Measurements from ENCODE around the gene PDE4A. TPM values are rescaled to one million over a fixed set of nuclear protein-coding genes. Genes with fewer than 3 reads are reported as not detected.

The PDE4A gene
- total and polyA plus RNA-seq, 10 of the 15 experiments (the other 5 are each of a cell fraction or from before 2014, with no cell fraction given) = 0.24 to 13.3 (median 4.9) TPM

GRCh38 chr19:10516064-10516385 lies 95.7 kb downstream of the PDE4A start:
- DNase-seq (ENCODE audit: low read depth, low spot score) = no peak
- Histone ChIP-seq H3K9ac (ENCODE audit: control insufficient read depth, insufficient read depth, low read length) (no peak overlapping the region), H2AFZ (ENCODE audit: control insufficient read depth, low read depth, low read length) (no peak overlapping the region), H3K36me3 (ENCODE audit: control insufficient read depth in 2 of 2, insufficient read depth in 2 of 2, low read length in 1 of 2) (no peaks in the 10 kb centered on the region), H3K27me3 (replicated peaks in 1 of 2; ENCODE audit: control insufficient read depth in 2 of 2, insufficient read depth in 2 of 2, low read length in 1 of 2) (peaks cover 12 to 26% of the 10 kb centered on the region in 2 experiments), H3K4me3 (no peak overlapping the region), H3K27ac (ENCODE audit: control insufficient read depth, insufficient read depth) (no peak overlapping the region), H3K4me1 (ENCODE audit: control insufficient read depth, insufficient read depth, low read length) (peaks cover 11% of the 10 kb centered on the region), H3K4me2 (ENCODE audit: control insufficient read depth, insufficient read depth) (no peak overlapping the region), H3K79me2 (ENCODE audit: control insufficient read depth, insufficient read depth, low read length) (no peaks in the 10 kb centered on the region), H4K20me1 (ENCODE audit: control insufficient read depth, insufficient read depth) (no peaks in the 10 kb centered on the region), H3K9me3 (replicated peaks; ENCODE audit: control insufficient read depth, insufficient read depth, low read length) (no peaks in the 10 kb centered on the region)
- TF ChIP-seq ZNF384 (IDR thresholded peaks at IDR 0.05; ENCODE audit: borderline replicate concordance, low read depth, low read length) (no peak), BHLHE40 (IDR thresholded peaks at IDR 0.05; ENCODE audit: borderline replicate concordance in 1 of 2, low read depth in 2 of 2, low read length in 1 of 2) (no peak), CREB1 (IDR thresholded peaks at IDR 0.05; ENCODE audit: low read depth) (no peak), ZBED1 (IDR thresholded peaks at IDR 0.05; ENCODE audit: borderline replicate concordance) (no peak), NR2F1 (conservative IDR thresholded peaks at IDR 0.05) (no peak), YBX1 (IDR thresholded peaks at IDR 0.05) (no peak), MTA3 (IDR thresholded peaks at IDR 0.05; ENCODE audit: borderline replicate concordance, low read length) (no peak), POLR2A (IDR thresholded peaks at IDR 0.05; ENCODE audit: low read depth, low read length) (no peak), MYC (IDR thresholded peaks at IDR 0.05; ENCODE audit: insufficient read depth, insufficient read length, insufficient replicate concordance, low read length, severe bottlenecking) (no peak), STAT1 (conservative IDR thresholded peaks at IDR 0.05) (no peak), TAF1 (IDR thresholded peaks at IDR 0.05; ENCODE audit: borderline replicate concordance, low read depth, low read length) (no peak), ETV6 (conservative IDR thresholded peaks at IDR 0.05 in 1 of 2, IDR thresholded peaks at IDR 0.05 in 1 of 2; ENCODE audit: borderline replicate concordance in 1 of 2, low read depth in 1 of 2) (no peak), ESRRA (IDR thresholded peaks at IDR 0.05; ENCODE audit: low read length) (no peak), CEBPZ (IDR thresholded peaks at IDR 0.05; ENCODE audit: low read depth, low read length) (no peak)
- TF ChIP-seq, protein P1, sequence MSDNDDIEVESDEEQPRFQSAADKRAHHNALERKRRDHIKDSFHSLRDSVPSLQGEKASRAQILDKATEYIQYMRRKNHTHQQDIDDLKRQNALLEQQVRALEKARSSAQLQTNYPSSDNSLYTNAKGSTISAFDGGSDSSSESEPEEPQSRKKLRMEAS (IDR thresholded peaks at IDR 0.05; ENCODE audit: low read depth, low read length) = no peak
- TF ChIP-seq, protein P2, sequence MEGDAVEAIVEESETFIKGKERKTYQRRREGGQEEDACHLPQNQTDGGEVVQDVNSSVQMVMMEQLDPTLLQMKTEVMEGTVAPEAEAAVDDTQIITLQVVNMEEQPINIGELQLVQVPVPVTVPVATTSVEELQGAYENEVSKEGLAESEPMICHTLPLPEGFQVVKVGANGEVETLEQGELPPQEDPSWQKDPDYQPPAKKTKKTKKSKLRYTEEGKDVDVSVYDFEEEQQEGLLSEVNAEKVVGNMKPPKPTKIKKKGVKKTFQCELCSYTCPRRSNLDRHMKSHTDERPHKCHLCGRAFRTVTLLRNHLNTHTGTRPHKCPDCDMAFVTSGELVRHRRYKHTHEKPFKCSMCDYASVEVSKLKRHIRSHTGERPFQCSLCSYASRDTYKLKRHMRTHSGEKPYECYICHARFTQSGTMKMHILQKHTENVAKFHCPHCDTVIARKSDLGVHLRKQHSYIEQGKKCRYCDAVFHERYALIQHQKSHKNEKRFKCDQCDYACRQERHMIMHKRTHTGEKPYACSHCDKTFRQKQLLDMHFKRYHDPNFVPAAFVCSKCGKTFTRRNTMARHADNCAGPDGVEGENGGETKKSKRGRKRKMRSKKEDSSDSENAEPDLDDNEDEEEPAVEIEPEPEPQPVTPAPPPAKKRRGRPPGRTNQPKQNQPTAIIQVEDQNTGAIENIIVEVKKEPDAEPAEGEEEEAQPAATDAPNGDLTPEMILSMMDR (IDR thresholded peaks at IDR 0.05 in 2 of 3, conservative IDR thresholded peaks at IDR 0.05 in 1 of 3; ENCODE audit: control insufficient read depth in 2 of 3, extremely low read depth in 1 of 3, insufficient read depth in 1 of 3, low read depth in 3 of 3, low read length in 3 of 3) = no peak
- in situ Hi-C loops (cut with MboI) (no loop called here), intact Hi-C loops (cut with micrococcal nuclease; ENCODE audit: unreplicated experiment) (no loop called here)
- ChIA-PET POLR2A (no interaction called here), CTCF (interaction anchor here (0.8 kb wide), 1 partner anchor 296 kb away, joined by 3 read pairs; no protein-coding TSS in a partner anchor), SMC1A (ENCODE audit: uncharacterized antibody, unreplicated experiment) (no interaction called here), RAD21 (ENCODE audit: unreplicated experiment) (no interaction called here)
- FAIRE-seq = no peak
- no peak for ATAC-seq
- WGBS (ENCODE audit: insufficient coverage, insufficient replicate concordance, low lambda C conversion rate, missing lambda C conversion rate) = 75% methylated on average over 5 of the region's 5 CpGs
- no TSS peak for BruUV-seq (replicated peaks)

All from GM12878 (cell line).